HEK293 (cell line): ENCODE results near the gene KIAA0513.

Experiments used
- CTCF ChIA-PET: fragments of 350-600 bp; formaldehyde crosslinking; extraction: SDS; loops from one replicate; lab custom pipeline; 2021; ENCODE audit warnings: antibody characterized with exemption; lab: Yijun Ruan, JAX
- POLR2A ChIA-PET: fragments of 300-600 bp; formaldehyde crosslinking; extraction: SDS; loops from one replicate; lab custom pipeline; 2020; ENCODE audit warnings: antibody characterized with exemption, inconsistent platforms; lab: Yijun Ruan, JAX
- H3K27ac ChIP-seq: fragments of 200-500 bp; sonication (Bioruptor generic); 2 replicates; pipeline ENCODE4 v1.5.1; 2014; ENCODE audit warnings: low read depth, low read length, control low read depth, inconsistent platforms; ENCODE audit errors: extremely low read depth
- H3K36me3 ChIP-seq, 2 experiments: fragments of 200-500 bp in 1 of 2; sonication (Bioruptor generic) in 1 of 2; 1 replicate in 1 of 2; 2 replicates in 1 of 2; pipeline ENCODE4 v1.5.1; 2014 to 2017; ENCODE audit warnings: inconsistent platforms in 2 of 2, low read length in 2 of 2; ENCODE audit not compliant: control insufficient read depth in 2 of 2, insufficient read depth in 1 of 2
- H3K4me1 ChIP-seq: fragments of 200-500 bp; sonication (Bioruptor generic); 2 replicates; pipeline ENCODE4 v1.5.1; 2014; ENCODE audit warnings: mild to moderate bottlenecking, low read length, inconsistent platforms; ENCODE audit not compliant: control insufficient read depth, insufficient read depth
- H3K4me3 ChIP-seq: 2 replicates; pipeline ENCODE4 v1.5.1; 2011; ENCODE audit warnings: low read depth, mild to moderate bottlenecking, control low read depth, low read length, moderate library complexity
- H3K9me3 ChIP-seq: fragments of 200-500 bp; sonication (Bioruptor generic); 2 replicates; pipeline ENCODE4 v1.5.1; 2014; ENCODE audit warnings: low read depth, low read length, inconsistent platforms; ENCODE audit not compliant: control insufficient read depth, insufficient read depth
- EGR2 ChIP-seq: fragments of 450-650 bp; formaldehyde crosslinking; IDR thresholded peaks from 2 replicates; pipeline ENCODE4 v1.5.1; 2016; ENCODE audit warnings: low read depth, missing biosample characterization, missing genetic modification characterization
- KLF10 ChIP-seq: fragments of 450-650 bp; IDR thresholded peaks from 2 replicates; pipeline ENCODE4 v1.5.1; 2018; ENCODE audit warnings: missing biosample characterization, mild to moderate bottlenecking, missing genetic modification characterization
- KLF16 ChIP-seq: fragments of 450-650 bp; formaldehyde crosslinking; IDR thresholded peaks from 2 replicates; pipeline ENCODE4 v1.5.1; 2017; ENCODE audit warnings: missing biosample characterization, missing genetic modification characterization
- MEIS1 ChIP-seq: sonication (generic); formaldehyde crosslinking; IDR thresholded peaks from 2 replicates; pipeline ENCODE4 v1.8.1; 2022; ENCODE audit warnings: missing genetic modification reagents, mild to moderate bottlenecking, borderline replicate concordance
- MZF1 ChIP-seq: fragments of 450-650 bp; formaldehyde crosslinking; IDR thresholded peaks from 2 replicates; pipeline ENCODE4 v1.5.1; 2017; ENCODE audit warnings: missing biosample characterization, missing genetic modification characterization, borderline replicate concordance
- SETDB1 ChIP-seq: IDR thresholded peaks from one replicate; pipeline ENCODE4 v1.6.1; 2017; ENCODE audit warnings: mild to moderate bottlenecking, low read length, moderate library complexity, mixed read lengths; ENCODE audit not compliant: insufficient read length
- TCF7L2 ChIP-seq: IDR thresholded peaks from 2 replicates; pipeline ENCODE4 v1.6.1; 2011; ENCODE audit warnings: low read depth, mild to moderate bottlenecking, inconsistent platforms, low read length, moderate library complexity, borderline replicate concordance
- ZNF138 ChIP-seq: fragments of 450-650 bp; formaldehyde crosslinking; IDR thresholded peaks from 2 replicates; pipeline ENCODE4 v1.5.1; 2016; ENCODE audit warnings: missing biosample characterization, missing genetic modification characterization, borderline replicate concordance
- ZNF146 ChIP-seq: fragments of 450-650 bp; formaldehyde crosslinking; IDR thresholded peaks from 2 replicates; pipeline ENCODE4 v1.5.1; 2016; ENCODE audit warnings: missing biosample characterization, missing genetic modification characterization
- ZNF19 ChIP-seq: fragments of 450-650 bp; formaldehyde crosslinking; IDR thresholded peaks from 2 replicates; pipeline ENCODE4; 2016; ENCODE audit warnings: missing biosample characterization, missing genetic modification characterization, low read depth
- ZNF239 ChIP-seq: fragments of 450-650 bp; formaldehyde crosslinking; IDR thresholded peaks from 2 replicates; pipeline ENCODE4 v1.5.1; 2016; ENCODE audit warnings: missing biosample characterization, missing genetic modification characterization
- ZNF302 ChIP-seq: fragments of 450-650 bp; formaldehyde crosslinking; IDR thresholded peaks from 2 replicates; pipeline ENCODE4 v1.5.1; 2016; ENCODE audit warnings: missing biosample characterization, missing genetic modification characterization, low read depth
- ZNF335 ChIP-seq: fragments of 450-650 bp; formaldehyde crosslinking; conservative IDR thresholded peaks from 2 replicates; pipeline ENCODE4 v1.5.1; 2016; ENCODE audit warnings: missing biosample characterization, missing genetic modification characterization
- ZNF521 ChIP-seq: fragments of 450-650 bp; formaldehyde crosslinking; IDR thresholded peaks from 2 replicates; pipeline ENCODE4 v1.5.1; 2017; ENCODE audit warnings: missing biosample characterization, mild to moderate bottlenecking, missing genetic modification characterization
- ZNF610 ChIP-seq: fragments of 450-650 bp; formaldehyde crosslinking; IDR thresholded peaks from 2 replicates; pipeline ENCODE4 v1.5.1; 2016; ENCODE audit warnings: missing biosample characterization, missing genetic modification characterization, borderline replicate concordance
- ZNF626 ChIP-seq: fragments of 450-650 bp; sonication (Bioruptor Pico); formaldehyde crosslinking; IDR thresholded peaks from 2 replicates; pipeline ENCODE4 v1.5.1; 2018; ENCODE audit warnings: missing biosample characterization, missing genetic modification characterization, inconsistent platforms
- ZNF76 ChIP-seq: fragments of 450-650 bp; formaldehyde crosslinking; IDR thresholded peaks from 2 replicates; pipeline ENCODE4; 2016; ENCODE audit warnings: low read depth, missing biosample characterization, missing genetic modification characterization, borderline replicate concordance
- ZNF837 ChIP-seq: fragments of 450-650 bp; formaldehyde crosslinking; IDR thresholded peaks from 2 replicates; pipeline ENCODE4 v1.5.1; 2016; ENCODE audit warnings: missing biosample characterization, missing genetic modification characterization
- TF ChIP-seq, protein P1 (sequence below): fragments of 450-650 bp; formaldehyde crosslinking; IDR thresholded peaks from 2 replicates; pipeline ENCODE4 v1.5.1; 2016; ENCODE audit warnings: missing biosample characterization, missing genetic modification characterization
- TF ChIP-seq, protein P2 (sequence below): fragments of 450-650 bp; formaldehyde crosslinking; IDR thresholded peaks from 2 replicates; pipeline ENCODE4 v1.5.1; 2016; ENCODE audit warnings: missing biosample characterization, missing genetic modification characterization
- TF ChIP-seq, protein P3 (sequence below): fragments of 450-650 bp; formaldehyde crosslinking; IDR thresholded peaks from 2 replicates; pipeline ENCODE4 v1.5.1; 2016; ENCODE audit warnings: missing biosample characterization, missing genetic modification characterization
- TF ChIP-seq, protein P4 (sequence below): fragments of 450-650 bp; formaldehyde crosslinking; IDR thresholded peaks from 2 replicates; pipeline ENCODE4 v1.5.1; 2017; ENCODE audit warnings: missing biosample characterization, missing genetic modification characterization

Gene KIAA0513

DNA sequence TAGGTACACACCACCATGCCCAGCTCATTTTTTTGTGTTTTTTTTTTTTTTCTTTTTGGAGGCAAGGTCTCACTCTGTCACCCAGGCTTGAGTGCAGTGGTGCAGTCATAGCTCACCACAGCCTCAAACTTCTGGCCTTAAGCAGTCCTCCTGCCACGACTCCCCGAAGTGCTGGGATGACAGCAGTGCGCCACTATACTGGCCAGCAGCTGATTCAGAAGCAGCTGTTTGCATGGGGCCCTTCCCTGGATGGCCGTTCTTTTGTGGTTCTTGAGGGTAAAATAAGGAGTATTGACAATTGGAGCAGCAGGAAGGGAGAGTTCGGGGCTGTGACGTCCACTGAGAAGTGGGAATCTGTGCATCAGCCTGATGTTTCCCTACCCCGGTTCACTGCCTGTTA, 41.6 kb downstream of the KIAA0513 start:
- Histone ChIP-seq H3K27ac (no peak overlapping the region), H3K36me3 (peaks cover 0 to 31% of the 10 kb centered on the region in 2 experiments; a peak in 1 of 3 replicates), H3K9me3 (no peaks in the 10 kb centered on the region), H3K4me3 (no peak overlapping the region), H3K4me1 (no peaks in the 10 kb centered on the region)
- CTCF ChIA-PET, result no interaction called here
- POLR2A ChIA-PET, result no interaction called here
- TF ChIP-seq KLF16, result no peak
- TF ChIP-seq, protein P1, sequence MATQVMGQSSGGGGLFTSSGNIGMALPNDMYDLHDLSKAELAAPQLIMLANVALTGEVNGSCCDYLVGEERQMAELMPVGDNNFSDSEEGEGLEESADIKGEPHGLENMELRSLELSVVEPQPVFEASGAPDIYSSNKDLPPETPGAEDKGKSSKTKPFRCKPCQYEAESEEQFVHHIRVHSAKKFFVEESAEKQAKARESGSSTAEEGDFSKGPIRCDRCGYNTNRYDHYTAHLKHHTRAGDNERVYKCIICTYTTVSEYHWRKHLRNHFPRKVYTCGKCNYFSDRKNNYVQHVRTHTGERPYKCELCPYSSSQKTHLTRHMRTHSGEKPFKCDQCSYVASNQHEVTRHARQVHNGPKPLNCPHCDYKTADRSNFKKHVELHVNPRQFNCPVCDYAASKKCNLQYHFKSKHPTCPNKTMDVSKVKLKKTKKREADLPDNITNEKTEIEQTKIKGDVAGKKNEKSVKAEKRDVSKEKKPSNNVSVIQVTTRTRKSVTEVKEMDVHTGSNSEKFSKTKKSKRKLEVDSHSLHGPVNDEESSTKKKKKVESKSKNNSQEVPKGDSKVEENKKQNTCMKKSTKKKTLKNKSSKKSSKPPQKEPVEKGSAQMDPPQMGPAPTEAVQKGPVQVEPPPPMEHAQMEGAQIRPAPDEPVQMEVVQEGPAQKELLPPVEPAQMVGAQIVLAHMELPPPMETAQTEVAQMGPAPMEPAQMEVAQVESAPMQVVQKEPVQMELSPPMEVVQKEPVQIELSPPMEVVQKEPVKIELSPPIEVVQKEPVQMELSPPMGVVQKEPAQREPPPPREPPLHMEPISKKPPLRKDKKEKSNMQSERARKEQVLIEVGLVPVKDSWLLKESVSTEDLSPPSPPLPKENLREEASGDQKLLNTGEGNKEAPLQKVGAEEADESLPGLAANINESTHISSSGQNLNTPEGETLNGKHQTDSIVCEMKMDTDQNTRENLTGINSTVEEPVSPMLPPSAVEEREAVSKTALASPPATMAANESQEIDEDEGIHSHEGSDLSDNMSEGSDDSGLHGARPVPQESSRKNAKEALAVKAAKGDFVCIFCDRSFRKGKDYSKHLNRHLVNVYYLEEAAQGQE (tag by site-specific recombination), result no peak
- TF ChIP-seq, protein P2, sequence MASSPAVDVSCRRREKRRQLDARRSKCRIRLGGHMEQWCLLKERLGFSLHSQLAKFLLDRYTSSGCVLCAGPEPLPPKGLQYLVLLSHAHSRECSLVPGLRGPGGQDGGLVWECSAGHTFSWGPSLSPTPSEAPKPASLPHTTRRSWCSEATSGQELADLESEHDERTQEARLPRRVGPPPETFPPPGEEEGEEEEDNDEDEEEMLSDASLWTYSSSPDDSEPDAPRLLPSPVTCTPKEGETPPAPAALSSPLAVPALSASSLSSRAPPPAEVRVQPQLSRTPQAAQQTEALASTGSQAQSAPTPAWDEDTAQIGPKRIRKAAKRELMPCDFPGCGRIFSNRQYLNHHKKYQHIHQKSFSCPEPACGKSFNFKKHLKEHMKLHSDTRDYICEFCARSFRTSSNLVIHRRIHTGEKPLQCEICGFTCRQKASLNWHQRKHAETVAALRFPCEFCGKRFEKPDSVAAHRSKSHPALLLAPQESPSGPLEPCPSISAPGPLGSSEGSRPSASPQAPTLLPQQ, result no peak
- TF ChIP-seq EGR2, result no peak
- TF ChIP-seq TCF7L2, result no peak

DNA sequence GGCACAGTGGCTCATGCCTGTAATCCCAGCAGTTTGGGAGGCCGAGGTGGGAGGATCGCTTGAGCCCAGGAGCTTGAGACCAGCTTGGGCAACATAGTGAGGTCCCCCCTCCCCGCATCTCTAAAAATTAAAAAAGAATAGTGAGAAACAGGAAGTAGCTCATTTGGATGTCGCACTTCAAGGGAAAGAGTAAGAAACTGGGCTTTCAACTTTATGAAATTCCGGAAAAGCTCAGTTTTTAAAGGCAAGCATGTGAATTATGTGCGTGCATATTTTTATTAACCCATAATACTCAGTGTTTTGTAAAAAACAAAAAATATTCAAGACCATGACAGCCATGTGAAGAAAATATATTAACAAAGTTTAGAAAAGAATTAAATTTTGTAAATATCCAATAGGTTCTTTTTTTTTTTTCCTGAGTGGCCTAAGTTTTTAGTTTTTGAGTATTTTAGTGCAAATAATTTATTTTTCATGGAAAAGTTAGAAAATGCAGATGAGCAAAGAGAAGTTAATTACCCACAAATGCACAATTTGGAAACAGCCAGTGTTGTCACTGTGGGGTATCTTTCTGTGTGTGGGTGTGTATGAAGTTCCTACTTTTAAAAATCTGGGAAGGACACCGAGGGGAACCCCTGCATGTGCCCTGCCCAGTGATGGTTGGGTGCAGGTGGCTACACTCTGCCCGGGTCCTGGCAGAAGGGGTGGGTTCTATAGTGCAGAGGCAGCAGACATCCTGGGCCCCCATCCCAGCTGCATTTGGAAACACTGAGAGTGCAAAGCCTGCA, 44.7 kb downstream of the KIAA0513 start:
- POLR2A ChIA-PET, result no interaction called here
- TF ChIP-seq MEIS1 (CRISPR knock-in tag), result no peak
- TF ChIP-seq ZNF239, result no peak
- TF ChIP-seq, protein P3, sequence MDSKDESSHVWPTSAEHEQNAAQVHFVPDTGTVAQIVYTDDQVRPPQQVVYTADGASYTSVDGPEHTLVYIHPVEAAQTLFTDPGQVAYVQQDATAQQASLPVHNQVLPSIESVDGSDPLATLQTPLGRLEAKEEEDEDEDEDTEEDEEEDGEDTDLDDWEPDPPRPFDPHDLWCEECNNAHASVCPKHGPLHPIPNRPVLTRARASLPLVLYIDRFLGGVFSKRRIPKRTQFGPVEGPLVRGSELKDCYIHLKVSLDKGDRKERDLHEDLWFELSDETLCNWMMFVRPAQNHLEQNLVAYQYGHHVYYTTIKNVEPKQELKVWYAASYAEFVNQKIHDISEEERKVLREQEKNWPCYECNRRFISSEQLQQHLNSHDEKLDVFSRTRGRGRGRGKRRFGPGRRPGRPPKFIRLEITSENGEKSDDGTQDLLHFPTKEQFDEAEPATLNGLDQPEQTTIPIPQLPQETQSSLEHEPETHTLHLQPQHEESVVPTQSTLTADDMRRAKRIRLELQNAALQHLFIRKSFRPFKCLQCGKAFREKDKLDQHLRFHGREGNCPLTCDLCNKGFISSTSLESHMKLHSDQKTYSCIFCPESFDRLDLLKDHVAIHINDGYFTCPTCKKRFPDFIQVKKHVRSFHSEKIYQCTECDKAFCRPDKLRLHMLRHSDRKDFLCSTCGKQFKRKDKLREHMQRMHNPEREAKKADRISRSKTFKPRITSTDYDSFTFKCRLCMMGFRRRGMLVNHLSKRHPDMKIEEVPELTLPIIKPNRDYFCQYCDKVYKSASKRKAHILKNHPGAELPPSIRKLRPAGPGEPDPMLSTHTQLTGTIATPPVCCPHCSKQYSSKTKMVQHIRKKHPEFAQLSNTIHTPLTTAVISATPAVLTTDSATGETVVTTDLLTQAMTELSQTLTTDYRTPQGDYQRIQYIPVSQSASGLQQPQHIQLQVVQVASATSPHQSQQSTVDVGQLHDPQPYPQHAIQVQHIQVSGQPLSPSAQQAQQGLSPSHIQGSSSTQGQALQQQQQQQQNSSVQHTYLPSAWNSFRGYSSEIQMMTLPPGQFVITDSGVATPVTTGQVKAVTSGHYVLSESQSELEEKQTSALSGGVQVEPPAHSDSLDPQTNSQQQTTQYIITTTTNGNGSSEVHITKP (tag by site-specific recombination), result no peak
- TF ChIP-seq ZNF138 (tag by site-specific recombination), result no peak
- TF ChIP-seq ZNF19 (tag by site-specific recombination), result no peak
- TF ChIP-seq ZNF521, result no peak
- TF ChIP-seq MZF1, result no peak
- TF ChIP-seq ZNF302 (tag by site-specific recombination), result no peak
- no peak for TF ChIP-seq ZNF146 (tag by site-specific recombination)
- no peak for TF ChIP-seq KLF10 (tag by site-specific recombination)
- no peak for TF ChIP-seq ZNF76 (tag by site-specific recombination)
- no peak for TF ChIP-seq ZNF626 (tag by site-specific recombination)
- TF ChIP-seq SETDB1, result no peak
- no peak for TF ChIP-seq ZNF837 (tag by site-specific recombination)
- TF ChIP-seq ZNF335 (tag by site-specific recombination), result no peak
- TF ChIP-seq ZNF610 (tag by site-specific recombination), result no peak
- TF ChIP-seq, protein P4, sequence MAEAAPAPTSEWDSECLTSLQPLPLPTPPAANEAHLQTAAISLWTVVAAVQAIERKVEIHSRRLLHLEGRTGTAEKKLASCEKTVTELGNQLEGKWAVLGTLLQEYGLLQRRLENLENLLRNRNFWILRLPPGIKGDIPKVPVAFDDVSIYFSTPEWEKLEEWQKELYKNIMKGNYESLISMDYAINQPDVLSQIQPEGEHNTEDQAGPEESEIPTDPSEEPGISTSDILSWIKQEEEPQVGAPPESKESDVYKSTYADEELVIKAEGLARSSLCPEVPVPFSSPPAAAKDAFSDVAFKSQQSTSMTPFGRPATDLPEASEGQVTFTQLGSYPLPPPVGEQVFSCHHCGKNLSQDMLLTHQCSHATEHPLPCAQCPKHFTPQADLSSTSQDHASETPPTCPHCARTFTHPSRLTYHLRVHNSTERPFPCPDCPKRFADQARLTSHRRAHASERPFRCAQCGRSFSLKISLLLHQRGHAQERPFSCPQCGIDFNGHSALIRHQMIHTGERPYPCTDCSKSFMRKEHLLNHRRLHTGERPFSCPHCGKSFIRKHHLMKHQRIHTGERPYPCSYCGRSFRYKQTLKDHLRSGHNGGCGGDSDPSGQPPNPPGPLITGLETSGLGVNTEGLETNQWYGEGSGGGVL, result no peak
- no peaks in the 10 kb centered on the region for H3K4me1 ChIP-seq
- H3K27ac ChIP-seq, result no peak overlapping the region
- H3K36me3 ChIP-seq, result peaks cover 0 to 32% of the 10 kb centered on the region in 2 experiments; a peak in 1 of 3 replicates
- no peak overlapping the region for H3K4me3 ChIP-seq
- CTCF ChIA-PET, result no interaction called here
- H3K9me3 ChIP-seq, result no peaks in the 10 kb centered on the region
